ENCODE results near the gene SLC1A1.

DNA sequence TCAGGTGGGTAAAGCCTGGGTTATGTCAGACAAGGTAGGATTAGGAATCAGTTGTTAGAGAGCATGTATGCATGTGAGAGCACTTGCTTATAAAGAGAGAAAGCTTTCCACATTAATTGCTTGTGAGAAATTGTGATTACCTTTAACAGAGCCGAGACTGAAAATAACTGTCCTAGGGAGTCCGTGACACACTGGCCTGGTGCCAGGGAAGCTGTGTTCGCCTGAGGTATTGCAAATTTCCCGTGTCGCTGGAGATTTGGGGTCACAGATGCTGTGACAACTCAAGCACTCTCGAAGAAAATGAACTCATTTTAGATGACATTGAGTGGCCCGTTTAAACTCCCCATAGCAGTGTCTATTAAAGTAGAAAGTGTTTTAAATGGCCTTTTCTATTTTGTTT, 9.6 kb downstream of the SLC1A1 start:
- TF ChIP-seq, protein P1, sequence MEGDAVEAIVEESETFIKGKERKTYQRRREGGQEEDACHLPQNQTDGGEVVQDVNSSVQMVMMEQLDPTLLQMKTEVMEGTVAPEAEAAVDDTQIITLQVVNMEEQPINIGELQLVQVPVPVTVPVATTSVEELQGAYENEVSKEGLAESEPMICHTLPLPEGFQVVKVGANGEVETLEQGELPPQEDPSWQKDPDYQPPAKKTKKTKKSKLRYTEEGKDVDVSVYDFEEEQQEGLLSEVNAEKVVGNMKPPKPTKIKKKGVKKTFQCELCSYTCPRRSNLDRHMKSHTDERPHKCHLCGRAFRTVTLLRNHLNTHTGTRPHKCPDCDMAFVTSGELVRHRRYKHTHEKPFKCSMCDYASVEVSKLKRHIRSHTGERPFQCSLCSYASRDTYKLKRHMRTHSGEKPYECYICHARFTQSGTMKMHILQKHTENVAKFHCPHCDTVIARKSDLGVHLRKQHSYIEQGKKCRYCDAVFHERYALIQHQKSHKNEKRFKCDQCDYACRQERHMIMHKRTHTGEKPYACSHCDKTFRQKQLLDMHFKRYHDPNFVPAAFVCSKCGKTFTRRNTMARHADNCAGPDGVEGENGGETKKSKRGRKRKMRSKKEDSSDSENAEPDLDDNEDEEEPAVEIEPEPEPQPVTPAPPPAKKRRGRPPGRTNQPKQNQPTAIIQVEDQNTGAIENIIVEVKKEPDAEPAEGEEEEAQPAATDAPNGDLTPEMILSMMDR (IDR thresholded peaks at IDR 0.05; ENCODE audit: low read length): no peak
- TF ChIP-seq EZH2 (IDR thresholded peaks at IDR 0.05; ENCODE audit: borderline replicate concordance, low read length): no peak

All from OCI-LY1 (cell line).